Measurements from ENCODE around the gene MRPL37.

Gene MRPL37

GRCh38 chr1:54241364-54241763 is 41.4 kb downstream of the MRPL37 start:
- DNase-seq = no peak

- DNase-seq = no peak
These were observed 43.1 kb downstream of the MRPL37 start for GRCh38 chr1:54243022-54243421.

- DNase-seq = no peak
These were observed 44.7 kb downstream of the MRPL37 start for GRCh38 chr1:54244655-54245054.

- no peak for DNase-seq
These were observed 45.5 kb downstream of the MRPL37 start for GRCh38 chr1:54245501-54245900.

- DNase-seq = no peak
These were observed 46.3 kb downstream of the MRPL37 start for GRCh38 chr1:54246116-54246721.

- DNase-seq = no peak
These were observed 48.0 kb downstream of the MRPL37 start for GRCh38 chr1:54247863-54248515.

- no peak for DNase-seq
These were observed 49.0 kb downstream of the MRPL37 start for GRCh38 chr1:54248966-54249365.

- DNase-seq = no peak
These were observed 50.0 kb downstream of the MRPL37 start for GRCh38 chr1:54249819-54250435.

- no peak for DNase-seq
These were observed 50.7 kb downstream of the MRPL37 start for GRCh38 chr1:54250670-54251069.

- no peak for DNase-seq
These were observed 52.5 kb downstream of the MRPL37 start for GRCh38 chr1:54252371-54252936.

- DNase-seq = no peak
These were observed 53.5 kb downstream of the MRPL37 start for GRCh38 chr1:54253480-54253879.

GRCh38 chr1:54254055-54254454 is 54.1 kb downstream of the MRPL37 start:
- no peak for DNase-seq

- DNase-seq = no peak
These were observed 55.2 kb downstream of the MRPL37 start for GRCh38 chr1:54255026-54255702.

GRCh38 chr1:54256522-54257345 is 56.8 kb downstream of the MRPL37 start:
- DNase-seq = no peak

- DNase-seq = no peak
These were observed 57.3 kb downstream of the MRPL37 start for GRCh38 chr1:54257346-54257620.

GRCh38 chr1:54257876-54258275 is 57.9 kb downstream of the MRPL37 start:
- no peak for DNase-seq

GRCh38 chr1:54259546-54260140 is 59.7 kb downstream of the MRPL37 start:
- no peak for DNase-seq

- DNase-seq = no peak
These were observed 60.8 kb downstream of the MRPL37 start for GRCh38 chr1:54260810-54261209.

- DNase-seq = no peak
These were observed 62.3 kb downstream of the MRPL37 start for GRCh38 chr1:54262244-54262643.

GRCh38 chr1:54263601-54264226 is 63.7 kb downstream of the MRPL37 start:
- no peak for DNase-seq

GRCh38 chr1:54265126-54265525 is 65.2 kb downstream of the MRPL37 start:
- no peak for DNase-seq

GRCh38 chr1:54265659-54266058 is 65.7 kb downstream of the MRPL37 start:
- DNase-seq = no peak
